GM18502 (cell line): ENCODE results near the gene NEK11.
A peak's percentile ranks its signal among the peaks of the same experiment; 100 is the strongest.
"Not testable (repeated sequence)": the region's sequence is repeated elsewhere in the genome, so short reads cannot be mapped to it uniquely, and the experiment has no call there.

Experiments
- ATAC-seq: cut with Tn5 transposase; IDR thresholded peaks from one replicate; pipeline ENCODE4 v1.9.1; 2021; ENCODE audit warnings: mild to moderate bottlenecking; ENCODE audit not compliant: unreplicated experiment, poor library complexity

NEK11 gene

DNA sequence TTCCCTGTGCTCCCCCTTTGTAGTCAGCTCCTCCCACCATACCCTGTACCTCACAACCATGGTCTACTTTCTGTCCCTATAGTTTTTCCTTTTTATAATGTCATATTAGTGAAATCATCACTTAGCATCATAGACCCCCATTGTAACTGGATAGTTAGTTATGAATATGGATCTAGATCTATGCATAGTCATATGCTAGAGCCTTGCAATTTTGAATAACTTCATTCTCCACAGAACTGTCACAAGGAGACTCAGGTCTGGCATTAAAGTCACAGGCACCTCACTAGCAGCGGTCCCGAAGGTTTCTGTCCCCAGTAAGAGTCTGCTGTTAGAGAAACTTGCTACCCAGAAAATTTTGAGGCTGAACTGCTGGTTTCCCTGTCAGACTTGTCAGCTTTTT is 252.9 kb downstream of the NEK11 start:
- no peak for ATAC-seq

DNA sequence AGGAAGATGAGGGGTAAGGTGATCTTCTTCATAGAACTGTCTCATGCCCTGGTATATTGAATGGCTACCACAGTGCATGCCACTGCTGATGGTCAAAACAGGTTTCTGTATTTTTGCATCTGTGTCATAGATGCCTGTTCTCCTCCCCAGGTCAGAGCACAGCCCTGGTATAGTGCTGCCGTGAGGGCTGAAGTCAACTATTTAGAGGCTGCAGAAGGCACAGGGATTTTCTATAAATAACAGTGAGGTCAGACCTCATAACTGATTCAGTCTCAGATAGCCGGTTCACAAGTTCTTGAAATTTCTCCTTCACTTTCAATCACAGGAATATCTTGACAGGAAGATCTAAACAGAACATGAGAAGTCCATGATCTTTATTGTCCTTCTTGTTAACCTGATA is 255.7 kb downstream of the NEK11 start:
- ATAC-seq: no peak

DNA sequence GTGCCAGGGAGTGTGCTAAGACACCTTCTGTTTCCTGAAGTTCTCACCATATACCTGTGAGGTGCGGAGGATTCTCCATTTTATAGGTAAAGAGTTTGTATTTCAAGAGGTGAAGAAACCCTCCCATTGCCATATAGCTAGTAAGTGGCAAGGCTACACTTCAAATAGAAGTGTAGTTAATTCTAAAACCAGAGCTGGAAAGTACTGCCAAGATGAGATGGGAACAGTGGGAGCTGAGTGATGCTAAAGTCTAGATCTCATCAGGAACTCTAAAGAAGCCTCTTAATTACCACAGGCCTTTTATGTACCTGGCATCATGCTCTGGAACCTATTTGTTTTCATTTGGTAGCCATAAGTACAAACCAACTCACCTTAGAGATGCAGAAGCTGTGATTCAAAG is 256.3 kb downstream of the NEK11 start:
- no peak for ATAC-seq

DNA sequence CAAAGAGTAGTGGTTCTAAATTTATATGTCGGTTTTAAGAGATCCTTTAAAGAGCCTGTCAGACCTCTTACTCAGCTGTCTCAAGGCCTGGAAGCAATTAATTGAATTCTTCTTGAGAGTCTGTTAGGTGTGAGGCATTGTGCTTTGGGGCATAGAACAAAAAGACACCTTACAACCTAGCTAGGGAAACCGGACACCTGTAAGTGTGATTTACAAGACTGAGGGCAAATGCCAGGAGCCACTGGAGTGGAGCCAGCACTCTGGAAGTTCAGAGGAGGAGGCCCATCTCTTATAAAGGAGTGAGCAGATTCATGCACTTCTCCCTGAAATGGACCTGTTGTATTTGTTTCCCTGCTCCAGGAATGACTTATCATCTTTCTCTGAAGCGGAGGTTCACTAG is 257.2 kb downstream of the NEK11 start:
- ATAC-seq: no peak

DNA sequence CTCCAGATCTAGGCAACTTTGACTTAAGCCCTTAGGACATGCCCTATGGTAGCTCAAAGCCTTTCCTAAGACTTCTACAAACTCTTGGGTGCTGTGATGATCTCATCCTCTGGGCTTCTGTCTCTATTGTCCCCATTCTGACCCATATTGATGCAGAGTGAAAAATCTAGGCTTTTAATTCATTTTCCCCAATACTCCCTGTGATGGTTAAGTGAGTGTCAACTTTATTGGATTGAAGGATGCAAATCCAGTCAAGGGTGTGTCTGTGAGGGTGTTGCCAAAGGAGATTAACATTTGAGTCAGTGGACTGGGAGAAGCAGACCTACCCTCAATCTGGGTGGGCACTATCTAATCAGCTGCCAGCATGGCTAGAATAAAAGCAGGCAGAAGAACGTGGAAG is 257.6 kb downstream of the NEK11 start:
- ATAC-seq: no peak

DNA sequence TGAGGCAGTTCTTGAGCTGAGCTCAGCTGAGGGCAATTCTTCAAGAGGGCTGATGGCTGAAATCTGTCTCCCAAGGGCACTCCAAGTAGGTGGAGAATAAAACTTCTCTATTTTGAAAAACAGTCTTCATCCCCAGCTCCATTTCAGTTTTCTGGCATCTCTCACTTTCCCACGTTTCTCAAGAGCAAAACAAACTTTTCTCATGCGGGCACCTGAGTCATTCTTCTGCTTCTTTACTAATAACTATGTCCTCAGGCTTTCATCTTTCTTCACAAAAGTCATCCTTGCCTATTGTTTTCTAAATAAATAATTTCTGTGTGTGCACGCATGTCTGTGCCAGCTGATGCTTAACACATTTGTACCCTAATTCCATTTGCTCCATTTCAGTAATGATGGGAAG is 258.8 kb downstream of the NEK11 start:
- no peak for ATAC-seq

DNA sequence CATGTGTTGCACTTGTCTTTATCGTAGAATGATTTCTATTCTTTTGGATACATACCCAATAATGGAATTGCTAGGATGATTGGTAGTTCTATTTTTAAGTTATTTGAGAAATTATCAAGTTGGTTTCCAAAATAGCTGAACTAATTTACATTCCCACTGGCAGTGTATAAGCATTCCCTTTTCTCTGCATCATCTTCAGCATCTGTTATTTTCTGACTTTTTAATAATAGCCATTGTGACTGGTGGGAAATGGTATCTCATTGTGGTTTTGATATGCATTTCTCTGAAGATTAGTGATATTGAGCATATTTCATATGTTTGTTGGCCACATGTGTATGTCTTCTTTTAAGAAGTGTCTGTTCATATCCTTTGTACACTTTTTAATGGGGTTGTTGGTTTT is 273.2 kb downstream of the NEK11 start:
- ATAC-seq: no peak

DNA sequence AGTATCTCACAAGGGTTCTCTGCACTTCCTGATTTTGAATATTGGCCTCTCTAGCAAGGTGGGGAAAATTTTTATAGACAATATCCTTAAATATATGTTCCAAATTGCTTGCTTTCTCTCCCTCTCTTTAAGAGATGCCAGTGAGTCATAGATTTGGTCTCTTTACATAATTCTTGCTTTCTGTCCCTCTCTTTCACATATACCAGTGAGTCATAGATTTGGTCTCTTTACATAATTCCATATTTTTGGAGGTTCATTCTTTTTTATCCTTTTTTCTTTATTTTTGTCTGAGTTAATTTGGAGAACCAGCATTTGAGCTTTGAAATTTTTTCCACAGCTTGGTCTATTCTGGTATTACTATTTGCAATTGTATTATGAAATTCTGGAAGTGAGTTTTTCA is 277.2 kb downstream of the NEK11 start:
- ATAC-seq: no peak

DNA sequence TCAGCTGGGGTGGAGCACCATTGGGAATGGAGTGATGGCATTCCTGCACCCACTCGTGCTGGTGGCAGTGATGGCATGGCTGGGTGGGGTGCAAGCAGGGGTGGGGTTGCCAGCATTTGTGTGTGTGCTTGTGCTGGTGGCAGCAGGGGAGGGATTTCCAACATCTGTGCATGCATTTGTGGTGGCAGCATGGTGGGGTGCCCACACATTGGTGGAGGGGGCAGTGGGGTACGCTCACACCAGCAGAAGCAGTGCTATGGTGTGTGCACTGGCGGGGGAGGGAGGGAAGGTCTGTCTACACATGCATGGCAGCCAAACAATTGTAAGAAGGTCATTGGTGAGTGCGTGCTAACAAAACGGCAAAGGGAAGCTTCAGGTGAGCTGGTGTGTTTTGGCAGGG is 278.2 kb downstream of the NEK11 start:
- no peak for ATAC-seq

DNA sequence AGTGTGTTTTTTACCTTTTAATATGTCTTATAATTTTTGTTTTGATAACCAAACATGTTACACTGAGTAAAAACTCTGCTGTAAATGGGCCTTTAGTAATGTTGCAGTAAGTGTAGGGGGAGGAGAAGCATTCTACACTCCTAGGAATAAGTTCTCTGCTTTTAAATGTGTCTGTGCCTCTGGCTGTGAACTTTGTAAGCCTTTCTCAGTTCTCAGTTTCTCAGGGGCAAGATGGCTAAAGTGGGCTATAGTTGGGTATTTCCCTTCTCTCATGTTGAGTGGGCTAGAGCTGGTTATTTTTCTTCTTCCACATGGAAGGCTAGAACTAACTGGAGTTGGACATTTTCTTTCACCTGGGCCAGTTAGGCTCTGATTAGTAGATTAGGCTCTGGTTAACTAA is 279.6 kb downstream of the NEK11 start:
- no peak for ATAC-seq

DNA sequence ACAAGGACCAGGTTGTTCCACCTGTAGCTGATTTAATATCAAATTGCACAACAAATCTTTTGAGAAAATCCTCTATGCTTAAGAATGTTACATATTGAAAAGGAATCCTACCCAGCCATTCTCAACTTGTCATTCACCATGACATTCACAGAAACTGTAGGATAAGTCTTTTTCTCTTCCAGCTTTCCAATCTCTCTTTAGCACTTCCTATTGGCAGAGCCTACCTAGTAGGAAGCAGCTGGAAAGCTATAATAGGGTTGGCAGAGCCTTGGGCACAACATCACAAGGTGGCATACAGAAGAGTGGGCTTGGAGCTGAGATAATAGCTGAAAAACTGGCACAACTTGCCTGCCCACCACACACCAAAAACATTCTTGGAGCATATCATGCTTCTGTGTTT is 287.6 kb downstream of the NEK11 start:
- ATAC-seq: no peak

DNA sequence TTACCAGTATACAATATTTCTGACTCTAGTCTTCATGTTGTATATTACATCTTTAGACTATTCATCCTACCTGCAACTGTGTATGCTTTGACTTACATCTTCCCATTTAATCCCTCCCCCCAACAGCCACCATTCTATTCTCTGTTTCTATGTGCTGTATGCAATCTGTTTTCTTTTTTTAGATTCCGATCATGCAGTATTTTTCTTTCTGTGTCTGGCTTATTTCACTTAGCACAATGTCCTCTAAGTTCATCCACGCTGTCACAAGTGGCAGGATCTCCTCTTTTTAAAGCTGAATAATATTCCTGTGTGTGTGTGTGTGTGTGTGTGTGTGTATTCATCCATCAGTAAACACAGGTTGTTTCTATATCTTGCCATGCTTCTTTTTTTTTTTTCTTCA is 288.5 kb downstream of the NEK11 start:
- ATAC-seq: no peak

DNA sequence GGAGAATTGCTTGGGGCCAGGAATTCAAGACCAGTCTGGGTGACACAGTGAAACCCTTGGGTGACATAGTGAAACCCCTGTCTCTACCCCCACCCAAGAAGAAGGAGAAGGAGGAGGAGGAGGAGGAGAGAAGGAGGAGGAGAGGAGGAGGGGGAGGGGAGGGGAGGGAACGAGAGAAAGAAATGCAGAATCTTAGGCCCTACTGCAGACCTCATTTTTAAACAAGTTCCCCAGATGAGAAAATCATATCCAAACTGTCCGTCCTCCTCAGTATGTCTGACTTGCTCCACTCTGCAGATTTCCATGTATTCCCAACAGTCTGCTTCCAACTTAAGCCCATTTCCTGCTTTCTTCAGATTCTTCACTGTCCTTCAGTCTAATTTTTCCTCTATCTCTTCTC is 291.0 kb downstream of the NEK11 start:
- ATAC-seq: no peak

DNA sequence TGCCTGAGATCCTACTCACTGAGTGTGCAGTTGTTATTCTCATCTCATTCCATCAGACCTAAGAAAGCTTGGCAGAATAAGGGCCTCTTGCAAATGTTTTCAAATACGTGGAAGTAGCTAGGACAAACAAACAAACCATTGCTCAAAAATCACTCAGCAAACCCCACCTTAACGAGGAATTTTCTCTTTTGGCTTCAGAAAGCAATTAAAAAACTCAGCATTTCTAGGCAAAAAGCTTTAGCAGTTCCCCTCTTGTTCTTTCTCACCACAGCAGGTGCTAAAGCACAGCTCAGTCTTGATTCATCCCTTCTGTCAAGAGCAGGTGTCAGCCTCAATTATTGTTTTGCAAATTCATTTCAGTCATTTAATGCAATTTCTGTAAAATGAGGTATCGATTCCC is 296.3 kb downstream of the NEK11 start:
- ATAC-seq: no peak

DNA sequence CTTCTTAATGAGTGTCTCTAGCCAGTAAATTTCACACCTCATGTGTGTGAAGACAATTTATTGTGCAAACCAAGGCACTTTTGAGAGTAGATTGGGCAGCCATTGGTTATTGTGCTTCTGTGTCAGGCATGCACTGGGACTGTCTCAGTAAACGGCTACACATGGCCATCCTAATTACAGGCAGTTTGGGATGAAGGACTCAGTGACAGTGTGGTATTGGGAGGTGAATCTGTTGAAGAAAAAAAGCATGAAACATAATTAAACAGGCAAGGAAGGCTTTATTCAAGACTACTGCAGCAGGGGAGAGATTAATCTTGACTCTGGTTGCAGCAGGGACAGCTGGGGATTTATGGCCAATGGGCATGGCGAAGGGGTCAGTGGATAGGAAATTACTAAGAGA is 297.1 kb downstream of the NEK11 start:
- ATAC-seq: no peak

DNA sequence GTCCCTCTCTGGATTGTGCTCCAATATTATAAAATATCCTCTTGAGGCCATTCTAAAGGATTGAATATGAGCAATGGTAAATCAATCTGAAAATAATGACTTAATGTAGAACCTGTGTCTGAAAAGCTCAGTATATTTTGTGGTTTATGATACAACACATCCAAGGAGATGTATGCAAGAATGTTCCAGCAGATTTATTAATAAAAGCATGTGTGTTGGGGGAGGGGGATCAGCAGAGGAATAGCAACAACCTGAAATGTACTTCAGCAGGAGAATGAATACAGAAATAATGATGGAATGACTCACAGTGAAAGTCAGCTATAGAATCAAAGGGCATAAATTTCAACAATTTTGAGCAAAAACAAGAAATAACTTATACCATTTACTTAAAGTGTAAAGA is 298.2 kb downstream of the NEK11 start:
- ATAC-seq: no peak

DNA sequence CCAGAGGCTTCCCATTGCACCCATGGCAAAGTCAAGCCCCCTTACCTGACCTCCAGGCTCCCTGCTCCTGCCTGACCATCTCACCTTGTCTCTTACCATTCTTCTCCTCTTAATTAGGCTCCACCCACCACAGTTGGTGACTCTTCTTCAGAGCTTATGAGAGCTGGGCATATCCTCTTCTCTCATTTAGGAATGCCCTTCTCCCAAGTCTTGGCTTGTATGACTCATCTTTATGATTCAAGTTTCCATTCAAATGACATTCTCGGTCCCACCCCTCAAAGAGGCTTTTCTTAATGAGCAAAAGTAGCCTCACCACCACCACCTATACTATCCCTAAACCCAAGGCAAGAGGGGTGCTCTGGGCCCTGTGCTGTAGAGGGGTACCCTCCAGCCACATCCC is 299.6 kb downstream of the NEK11 start:
- no peak for ATAC-seq

DNA sequence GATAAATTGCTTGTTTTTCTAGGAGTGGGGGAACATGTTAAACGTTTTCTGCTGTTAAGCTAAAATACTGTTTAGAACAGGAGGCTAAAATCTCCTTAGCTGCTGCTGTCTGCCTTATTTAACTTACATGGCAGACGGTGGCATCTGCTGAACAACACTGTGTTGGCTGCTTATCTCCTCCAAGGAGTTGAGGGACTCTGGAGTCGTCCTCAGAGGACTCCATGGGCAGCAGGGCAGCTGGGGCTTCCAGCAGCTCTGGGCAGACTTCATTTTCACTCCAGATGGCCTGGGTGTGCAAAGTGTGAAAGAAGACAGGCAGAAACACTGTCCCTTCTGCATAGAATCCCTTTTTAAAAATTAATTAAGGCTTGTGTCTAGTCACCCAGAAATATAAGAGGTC is 302.0 kb downstream of the NEK11 start:
- no peak for ATAC-seq

DNA sequence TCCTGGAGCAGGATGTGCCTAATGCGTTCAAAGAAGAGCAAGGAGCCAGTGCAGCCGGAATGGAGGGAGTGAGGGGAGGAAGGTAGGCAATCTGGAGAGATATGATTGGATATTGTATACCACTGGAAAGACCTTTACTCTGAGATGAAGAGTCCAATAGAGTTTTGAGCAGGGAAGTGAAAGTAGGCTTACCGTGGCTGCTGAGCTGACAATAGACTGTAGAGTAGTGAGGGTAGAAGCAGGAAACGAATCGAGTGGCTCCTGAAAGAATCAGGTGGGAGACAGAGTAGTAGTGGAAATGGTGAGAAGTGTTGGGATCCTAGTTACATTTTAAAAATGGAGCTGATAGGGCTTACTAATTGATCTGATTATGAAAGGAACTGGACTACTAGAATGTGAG is 303.1 kb downstream of the NEK11 start:
- ATAC-seq: peak; percentile 58

DNA sequence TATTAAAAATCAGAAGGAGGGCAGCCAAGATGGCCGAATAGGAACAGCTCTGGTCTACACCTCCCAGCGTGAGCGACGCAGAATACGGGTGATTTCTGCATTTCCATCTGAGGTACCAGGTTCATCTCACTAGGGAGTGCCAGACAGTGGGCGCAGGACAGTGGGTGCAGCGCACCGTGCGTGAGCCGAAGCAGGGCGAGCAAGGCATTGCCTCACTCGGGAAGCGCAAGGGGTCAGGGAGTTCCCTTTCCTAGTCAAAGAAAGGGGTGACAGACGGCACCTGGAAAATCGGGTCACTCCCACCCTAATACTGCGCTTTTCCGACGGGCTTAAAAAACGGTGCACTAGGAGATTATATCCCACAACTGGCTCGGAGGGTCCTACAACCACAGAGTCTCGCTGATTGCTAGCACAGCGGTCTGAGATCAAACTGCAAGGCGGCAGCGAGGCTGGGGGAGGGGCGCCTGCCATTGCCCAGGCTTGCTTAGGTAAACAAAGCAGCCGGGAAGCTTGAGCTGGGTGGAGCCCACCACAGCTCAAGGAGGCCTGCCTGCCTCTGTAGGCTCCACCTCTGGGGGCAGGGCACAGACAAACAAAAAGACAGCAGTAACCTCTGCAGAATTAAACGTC is 304.9 kb downstream of the NEK11 start:
- not testable (repeated sequence) for ATAC-seq

DNA sequence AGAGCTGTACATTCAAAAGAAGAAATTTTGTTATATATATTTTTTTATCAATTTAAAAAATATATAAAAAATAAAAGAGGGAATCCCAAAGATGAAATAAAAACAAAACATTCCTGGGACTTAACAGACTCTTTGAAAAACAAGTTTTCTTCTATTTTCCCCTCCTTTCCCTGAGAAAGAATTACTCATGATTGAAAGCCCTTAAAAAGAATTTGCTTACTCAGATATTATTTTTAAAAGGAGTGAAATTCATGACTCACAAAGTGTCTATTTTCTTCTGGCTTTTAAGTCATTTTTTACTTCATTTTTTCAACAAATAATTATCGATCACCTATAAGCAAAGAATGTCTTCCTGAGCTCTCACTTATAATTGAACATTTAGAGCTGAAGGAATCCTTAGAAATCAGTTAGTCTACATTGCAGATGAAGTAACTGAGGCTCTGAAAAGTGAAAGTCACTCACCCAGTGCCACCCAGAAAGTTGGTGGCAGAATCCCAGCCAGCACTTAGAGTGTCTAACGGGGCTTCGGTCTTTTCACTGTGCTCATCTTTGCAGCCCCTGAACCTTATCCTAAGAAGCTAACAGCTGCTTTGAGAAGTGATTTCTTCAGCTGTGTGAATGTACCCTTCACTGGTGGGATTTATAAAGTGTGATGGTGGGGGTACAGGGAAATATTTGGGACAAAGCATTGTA is 312.4 kb downstream of the NEK11 start:
- ATAC-seq: no peak

DNA sequence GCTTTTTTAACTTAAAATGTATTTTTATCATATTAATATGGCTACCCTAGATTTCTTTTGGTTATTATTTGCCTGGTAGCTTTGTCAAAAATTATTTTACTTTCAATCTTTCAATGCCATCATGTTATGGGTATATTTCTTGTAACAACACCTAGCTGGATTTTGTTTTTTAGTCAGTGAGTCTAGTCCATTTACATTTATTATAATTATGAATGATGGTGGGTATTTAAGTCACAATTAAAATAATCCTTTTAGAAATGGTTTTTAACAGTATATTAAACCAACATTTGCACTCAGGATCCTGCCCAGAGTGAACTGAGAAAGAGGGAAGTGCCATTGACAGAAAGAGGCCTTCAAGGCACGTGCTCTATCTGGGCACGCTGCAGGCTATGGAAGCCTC is 315.1 kb downstream of the NEK11 start:
- ATAC-seq: no peak
